H9 (cell line): ENCODE results near the gene NARS2. TPM values are rescaled to one million over a fixed set of nuclear protein-coding genes. Genes with fewer than 3 reads are reported as not detected.

Source experiments
- DNase-seq: peaks from one replicate; pipeline ENCODE4 v3.0.0-alpha.2; 2017
- H2AFZ ChIP-seq: one replicate; pipeline ENCODE4 v1.6.1; 2013; ENCODE audit warnings: mild to moderate bottlenecking, low read length, control low read depth, moderate library complexity
- H2AK5ac ChIP-seq: 2 replicates; pipeline ENCODE4 v1.6.1; 2013; ENCODE audit warnings: low read length, control low read depth, mixed read lengths; ENCODE audit not compliant: insufficient read length
- H2BK120ac ChIP-seq: one replicate; pipeline ENCODE4 v1.6.1; 2013; ENCODE audit warnings: low read depth, mild to moderate bottlenecking, low read length, control low read depth, inconsistent platforms; ENCODE audit not compliant: poor library complexity, severe bottlenecking
- H2BK12ac ChIP-seq: 2 replicates; pipeline ENCODE4 v1.6.1; 2013; ENCODE audit warnings: low read length, control low read depth, mixed read lengths, low read depth; ENCODE audit not compliant: insufficient read length
- H2BK15ac ChIP-seq: 2 replicates; pipeline ENCODE4 v1.6.1; 2013; ENCODE audit warnings: low read depth, low read length, control low read depth
- H2BK20ac ChIP-seq: one replicate; pipeline ENCODE4 v1.6.1; 2013; ENCODE audit warnings: low read depth, mild to moderate bottlenecking, low read length, control low read depth, inconsistent platforms; ENCODE audit not compliant: poor library complexity, severe bottlenecking
- H2BK5ac ChIP-seq: 2 replicates; pipeline ENCODE4 v1.6.1; 2013; ENCODE audit warnings: low read length, control low read depth, mixed read lengths; ENCODE audit not compliant: insufficient read length
- H3K14ac ChIP-seq: 2 replicates; pipeline ENCODE4 v1.6.1; 2013; ENCODE audit warnings: low read length, control low read depth; ENCODE audit not compliant: insufficient read depth
- H3K18ac ChIP-seq: 2 replicates; pipeline ENCODE4 v1.6.1; 2013; ENCODE audit warnings: low read depth, mild to moderate bottlenecking, mixed read lengths, low read length, control low read depth; ENCODE audit not compliant: insufficient read length
- H3K23ac ChIP-seq: 2 replicates; pipeline ENCODE4 v1.6.1; 2013; ENCODE audit warnings: low read length, control low read depth, mixed read lengths, low read depth; ENCODE audit not compliant: insufficient read length
- H3K23me2 ChIP-seq: 2 replicates; pipeline ENCODE4 v1.6.1; 2013; ENCODE audit warnings: low read depth, mild to moderate bottlenecking, mixed read lengths, low read length, control low read depth; ENCODE audit not compliant: insufficient read length, poor library complexity, severe bottlenecking
- H3K27ac ChIP-seq: 2 replicates; pipeline ENCODE4 v1.5.1; 2013; ENCODE audit warnings: low read length, control low read depth, mixed read lengths, low read depth; ENCODE audit not compliant: insufficient read length
- H3K27me3 ChIP-seq: 2 replicates; pipeline ENCODE4 v1.6.1; 2013; ENCODE audit warnings: low read length, control low read depth, inconsistent platforms; ENCODE audit not compliant: insufficient read depth
- H3K4ac ChIP-seq: 2 replicates; pipeline ENCODE4 v1.6.1; 2013; ENCODE audit warnings: low read depth, mild to moderate bottlenecking, control low read depth, inconsistent platforms, low read length, moderate library complexity
- H3K4me1 ChIP-seq: 2 replicates; pipeline ENCODE4 v1.6.1; 2013; ENCODE audit warnings: low read length, control low read depth, inconsistent platforms; ENCODE audit not compliant: insufficient read depth
- H3K4me2 ChIP-seq: 2 replicates; pipeline ENCODE4 v1.6.1; 2013; ENCODE audit warnings: low read length, control low read depth, mixed read lengths; ENCODE audit not compliant: insufficient read length, insufficient read depth
- H3K56ac ChIP-seq: 2 replicates; pipeline ENCODE4 v1.6.1; 2013; ENCODE audit warnings: low read depth, mild to moderate bottlenecking, mixed read lengths, low read length, control low read depth; ENCODE audit not compliant: insufficient read length
- H3K79me1 ChIP-seq: 2 replicates; pipeline ENCODE4 v1.6.1; 2013; ENCODE audit warnings: low read depth, mild to moderate bottlenecking, moderate library complexity, low read length, control low read depth, inconsistent platforms; ENCODE audit not compliant: insufficient read depth, poor library complexity, severe bottlenecking
- H3K79me2 ChIP-seq: 2 replicates; pipeline ENCODE4 v1.6.1; 2013; ENCODE audit warnings: low read length, control low read depth, inconsistent platforms; ENCODE audit not compliant: insufficient read depth
- H3K9ac ChIP-seq: 2 replicates; pipeline ENCODE4 v1.6.1; 2013; ENCODE audit warnings: low read length, control low read depth, mixed read lengths; ENCODE audit not compliant: insufficient read length; ENCODE audit errors: extremely low read depth
- H3K9me3 ChIP-seq: one replicate; pipeline ENCODE4 v1.6.1; 2013; ENCODE audit warnings: low read depth, low read length, inconsistent platforms; ENCODE audit not compliant: control insufficient read depth
- H3T11ph ChIP-seq: one replicate; pipeline ENCODE4 v1.6.1; 2013; ENCODE audit warnings: mild to moderate bottlenecking, low read length, control low read depth, inconsistent platforms
- H4K20me1 ChIP-seq: one replicate; pipeline ENCODE4 v1.6.1; 2013; ENCODE audit not compliant: control insufficient read depth, insufficient read length, insufficient read depth
- H4K5ac ChIP-seq: 2 replicates; pipeline ENCODE4 v1.6.1; 2013; ENCODE audit warnings: low read depth, mild to moderate bottlenecking, mixed read lengths, low read length, control low read depth; ENCODE audit not compliant: insufficient read length
- H4K8ac ChIP-seq: replicated peaks from 2 replicates; pipeline ENCODE4 v1.6.1; 2013; ENCODE audit warnings: low read length, control low read depth, mixed read lengths, low read depth; ENCODE audit not compliant: insufficient read length
- H4K91ac ChIP-seq: 2 replicates; pipeline ENCODE4 v1.6.1; 2013; ENCODE audit warnings: low read depth, mild to moderate bottlenecking, moderate library complexity, mixed read lengths, low read length, control low read depth; ENCODE audit not compliant: insufficient read length
- H3K27ac Mint-ChIP-seq, 3 experiments: 2 replicates in 2 of 3; 3 replicates in 1 of 3; pipeline ENCODE4 v1.8.0; 2020 to 2021; ENCODE audit warnings: mixed read lengths in 3 of 3, mild to moderate bottlenecking in 1 of 3, moderate library complexity in 1 of 3
- H3K27me3 Mint-ChIP-seq: 2 replicates; pipeline ENCODE4 v1.8.0; 2021; ENCODE audit warnings: low read depth, mild to moderate bottlenecking, moderate library complexity, mixed read lengths
- H3K36me3 Mint-ChIP-seq, 3 experiments: 2 replicates in 2 of 3; 3 replicates in 1 of 3; pipeline ENCODE4 v1.8.0; 2020 to 2021; ENCODE audit warnings: low read depth in 3 of 3, mixed read lengths in 3 of 3; ENCODE audit not compliant: insufficient read depth in 1 of 3
- H3K4me1 Mint-ChIP-seq, 2 experiments: 2 replicates each; pipeline ENCODE4 v1.8.0; 2020; ENCODE audit warnings: mixed read lengths in 2 of 2
- H3K4me3 Mint-ChIP-seq, 2 experiments: 2 replicates in 1 of 2; 3 replicates in 1 of 2; pipeline ENCODE4 v1.8.0; 2020 to 2021; ENCODE audit warnings: mild to moderate bottlenecking in 2 of 2, mixed read lengths in 2 of 2, moderate library complexity in 1 of 2
- H3K9me3 Mint-ChIP-seq, 2 experiments: 2 replicates in 1 of 2; 3 replicates in 1 of 2; pipeline ENCODE4 v1.8.0; 2020; ENCODE audit warnings: mild to moderate bottlenecking in 2 of 2, mixed read lengths in 2 of 2, moderate library complexity in 1 of 2
- CTCF ChIP-seq: fragments of 200-600 bp; sonication (generic); conservative IDR thresholded peaks from 3 replicates; pipeline ENCODE4 v1.8.0; 2021; ENCODE audit warnings: antibody characterized with exemption, mild to moderate bottlenecking
- WGBS: extraction: QIAGEN DNeasy Blood & Tissue Kit; methylation state at CpG from one replicate; pipeline ENCODE4 v1.1.7; 2013; ENCODE audit warnings: missing lambda C conversion rate, low lambda C conversion rate, mixed read lengths; ENCODE audit not compliant: insufficient read length; ENCODE audit errors: extremely low coverage; 5-methylcytosine and 5-hydroxymethylcytosine counted together
- total RNA-seq: library from RNA; stranded (reverse); gene quantifications from 2 replicates; pipeline ENCODE4 v1.2.1, GENCODE V29; 2021

NARS2 gene
- total RNA-seq, 1 experiment from 2014 or later, result 29.7 TPM

DNA sequence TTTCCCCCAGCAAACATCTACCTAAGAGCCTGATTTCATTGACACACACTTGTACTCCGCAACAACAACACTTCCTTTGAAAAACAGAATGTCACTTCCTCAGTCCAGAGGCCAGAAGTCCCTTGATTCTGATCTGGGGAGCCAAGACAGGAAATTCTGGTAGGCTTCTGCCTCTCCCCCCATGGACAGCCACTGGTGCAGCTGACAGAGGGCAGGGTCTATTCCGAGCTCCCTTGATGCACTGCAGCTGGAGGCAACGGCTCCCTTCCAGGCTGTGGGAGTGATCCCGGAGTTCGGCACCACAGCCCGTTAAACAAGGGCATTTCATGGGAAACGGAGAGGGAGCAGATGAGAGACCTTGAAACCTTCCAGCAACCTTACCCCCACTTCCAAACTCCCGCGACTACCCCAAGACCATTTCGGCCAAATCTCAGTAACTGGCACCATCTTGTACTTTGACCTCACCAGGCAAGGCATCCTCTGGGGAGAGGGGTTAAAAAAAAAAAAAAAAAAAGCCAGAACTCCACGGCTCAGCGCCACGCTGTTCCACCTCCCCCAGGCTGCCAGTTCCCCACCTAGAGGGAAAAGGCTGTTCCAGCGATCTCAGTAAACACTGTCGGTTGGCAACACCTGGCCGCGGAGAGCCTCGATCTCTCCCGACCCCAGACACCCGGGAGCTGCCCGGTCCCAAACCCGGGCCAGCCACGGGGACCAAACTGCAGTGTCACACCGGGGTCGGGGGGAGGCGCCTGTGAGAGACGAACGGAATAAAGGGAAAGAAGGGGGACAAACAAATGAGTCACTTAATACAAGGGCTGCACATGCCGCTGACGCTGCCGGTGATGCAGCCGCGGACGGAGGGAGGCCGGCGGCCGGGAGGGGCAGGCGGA, 158.1 kb downstream of the NARS2 start:
- Histone ChIP-seq H3K18ac (peak overlapping the region; percentile 61), H3K79me2 (no peaks in the 10 kb centered on the region), H4K91ac (no peak overlapping the region), H3K79me1 (no peaks in the 10 kb centered on the region), H2BK12ac (no peak overlapping the region), H2BK15ac (no peak overlapping the region), H2BK20ac (no peak overlapping the region), H2AK5ac (no peak overlapping the region), H2BK5ac (no peak overlapping the region), H4K8ac (no peak overlapping the region), H3K23me2 (peaks cover 15% of the 10 kb centered on the region), H4K5ac (no peak overlapping the region), H3T11ph (no peak overlapping the region), H3K9ac (peak overlapping the region; percentile 59), H3K27me3 (peaks cover 5% of the 10 kb centered on the region), H3K23ac (no peak overlapping the region), H2AFZ (no peak overlapping the region), H3K9me3 (no peaks in the 10 kb centered on the region), H3K14ac (peak overlapping the region; percentile 84), H2BK120ac (no peak overlapping the region), H3K4me1 (peaks cover 2% of the 10 kb centered on the region; the same call in 1 of the 2 replicates), H3K27ac (no peak overlapping the region), H3K4ac (no peak overlapping the region), H3K4me2 (peak overlapping the region; percentile 92), H4K20me1 (peaks cover 2% of the 10 kb centered on the region), H3K56ac (no peak overlapping the region)
- H3K36me3 Mint-ChIP-seq, result no peaks in the 10 kb centered on the region
- no peaks in the 10 kb centered on the region for H3K9me3 Mint-ChIP-seq
- no CpG with 5 or more reads among the region's 38 CpGs for WGBS
- peaks cover 33% of the 10 kb centered on the region for H3K27me3 Mint-ChIP-seq
- H3K27ac Mint-ChIP-seq, result peak overlapping the region; percentile 13 to 68 (median 35); a peak in 5 of 7 replicates
- peaks cover 34 to 35% of the 10 kb centered on the region in 2 experiments for H3K4me1 Mint-ChIP-seq
- peak; percentile 80 for DNase-seq
- peak; percentile 61 for TF ChIP-seq CTCF
- peak overlapping the region; percentile 76 to 91 for H3K4me3 Mint-ChIP-seq
